HEK293T (cell line): ENCODE results near the gene PLEKHG4.

Experiments used
- BHLHE40 ChIP-seq: fragments of 450-650 bp; IDR thresholded peaks from 2 replicates; pipeline ENCODE4 v1.6.1; 2016; ENCODE audit warnings: mild to moderate bottlenecking, moderate library complexity, borderline replicate concordance
- ELF4 ChIP-seq: fragments of 450-650 bp; IDR thresholded peaks from 2 replicates; pipeline ENCODE4 v1.6.1; 2017; ENCODE audit warnings: antibody characterized with exemption
- FOXA1 ChIP-seq: fragments of 450-650 bp; IDR thresholded peaks from 2 replicates; pipeline ENCODE4 v1.6.1; 2016; ENCODE audit warnings: mild to moderate bottlenecking
- HDGF ChIP-seq: fragments of 450-650 bp; IDR thresholded peaks from 2 replicates; pipeline ENCODE4 v1.6.1; 2017; ENCODE audit warnings: antibody characterized with exemption, borderline replicate concordance
- LEF1 ChIP-seq: fragments of 450-650 bp; IDR thresholded peaks from 2 replicates; pipeline ENCODE4 v1.6.1; 2017; ENCODE audit warnings: mild to moderate bottlenecking, borderline replicate concordance
- NFRKB ChIP-seq: fragments of 450-650 bp; IDR thresholded peaks from 2 replicates; pipeline ENCODE4 v1.6.1; 2016; ENCODE audit warnings: mild to moderate bottlenecking, moderate library complexity
- PKNOX1 ChIP-seq: fragments of 450-650 bp; IDR thresholded peaks from 2 replicates; pipeline ENCODE4 v1.6.1; 2016
- SP1 ChIP-seq: fragments of 450-650 bp; IDR thresholded peaks from 2 replicates; pipeline ENCODE4 v1.6.1; 2017
- SUZ12 ChIP-seq: fragments of 450-650 bp; IDR thresholded peaks from 2 replicates; pipeline ENCODE4 v1.6.1; 2016; ENCODE audit warnings: mild to moderate bottlenecking
- TARDBP ChIP-seq: fragments of 450-650 bp; IDR thresholded peaks from 2 replicates; pipeline ENCODE4 v1.6.1; 2016
- ZNF384 ChIP-seq: fragments of 450-650 bp; IDR thresholded peaks from 2 replicates; pipeline ENCODE4 v1.6.1; 2016

GRCh38 chr16:67260426-67261063 is 18.8 kb upstream of the PLEKHG4 start:
- no peak for TF ChIP-seq NFRKB
- no peak for TF ChIP-seq PKNOX1
- no peak for TF ChIP-seq ZNF384
- TF ChIP-seq HDGF: no peak
- TF ChIP-seq TARDBP: no peak
- no peak for TF ChIP-seq SUZ12
- TF ChIP-seq BHLHE40: no peak
- TF ChIP-seq FOXA1: no peak
- no peak for TF ChIP-seq ELF4
- no peak for TF ChIP-seq SP1
- TF ChIP-seq LEF1: no peak
